Spleen (tissue), 7 donors: ENCODE data around the gene LCOR.

Experiments used
- CTCF ChIP-seq, 11 experiments: fragments of 200-600 bp in 7 of 11; fragments of 450-650 bp in 4 of 11; sonication (generic) in 4 of 11; IDR thresholded peaks in 8 of 11; conservative IDR thresholded peaks in 3 of 11; 1 replicate in 7 of 11; 2 replicates in 4 of 11; pipeline versions ENCODE4 v1.4.0 to v1.8.0; 2016 to 2021; ENCODE audit warnings: antibody characterized with exemption in 11 of 11, inconsistent platforms in 4 of 11, mild to moderate bottlenecking in 1 of 11
- POLR2A ChIP-seq, 3 donors: fragments of 450-650 bp; IDR thresholded peaks; one replicate each; pipeline ENCODE4 v1.5.1; 2017; ENCODE audit warnings: antibody characterized with exemption in 3 of 3, mild to moderate bottlenecking in 1 of 3
- POLR2AphosphoS5 ChIP-seq, 3 donors: sonication (generic); formaldehyde crosslinking; IDR thresholded peaks; one replicate each; pipeline ENCODE4 v1.5.1; 2017; ENCODE audit warnings: antibody characterized with exemption in 3 of 3
- donor health status: DM: no; HTN: no; CAD: no; lungs with moderate emphysema.
- donor health status: DM: no; HTN: no; CAD: no.
- donor health status: DM: no; HTN: no; CAD: no.

DNA sequence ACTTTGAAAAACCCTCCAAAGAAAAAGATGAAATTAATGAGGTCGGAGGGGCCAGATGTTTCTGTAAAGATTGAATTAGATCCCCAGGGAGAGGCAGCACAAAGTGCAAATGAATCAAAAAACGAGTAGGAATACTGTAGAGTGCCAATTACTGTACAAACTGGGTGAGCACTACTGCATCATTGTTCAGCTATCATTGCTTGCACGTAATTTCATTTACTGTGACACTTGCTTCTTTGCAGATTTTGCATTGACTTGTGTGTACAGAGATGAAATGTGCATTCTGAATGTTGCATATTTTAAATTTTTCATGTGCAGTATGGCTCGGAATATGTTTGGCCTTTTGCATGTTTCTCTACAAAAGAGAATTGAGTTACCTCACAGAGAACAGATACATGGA lies 123.7 kb downstream of the LCOR start:
- TF ChIP-seq CTCF (IDR thresholded peaks at IDR 0.05 in 8 of 11, conservative IDR thresholded peaks at IDR 0.05 in 3 of 11), result no peak
- TF ChIP-seq POLR2A (IDR thresholded peaks at IDR 0.05), result no peak
- no peak for TF ChIP-seq POLR2AphosphoS5 (IDR thresholded peaks at IDR 0.05)
